Measurements from ENCODE around the gene RAP1GAP2.
"Not testable (repeated sequence)": the region's sequence is repeated elsewhere in the genome, so short reads cannot be mapped to it uniquely, and the experiment has no call there.

The RAP1GAP2 gene

GRCh38 chr17:3063507-3063906, 267.3 kb downstream of the RAP1GAP2 start, which contains the start of gene OR1D5:
OR1D5 (minus strand) TSS chr17:3063607; CDS start chr17:3063607, 0 bp downstream.
- DNase-seq = not testable (repeated sequence)

DNA sequence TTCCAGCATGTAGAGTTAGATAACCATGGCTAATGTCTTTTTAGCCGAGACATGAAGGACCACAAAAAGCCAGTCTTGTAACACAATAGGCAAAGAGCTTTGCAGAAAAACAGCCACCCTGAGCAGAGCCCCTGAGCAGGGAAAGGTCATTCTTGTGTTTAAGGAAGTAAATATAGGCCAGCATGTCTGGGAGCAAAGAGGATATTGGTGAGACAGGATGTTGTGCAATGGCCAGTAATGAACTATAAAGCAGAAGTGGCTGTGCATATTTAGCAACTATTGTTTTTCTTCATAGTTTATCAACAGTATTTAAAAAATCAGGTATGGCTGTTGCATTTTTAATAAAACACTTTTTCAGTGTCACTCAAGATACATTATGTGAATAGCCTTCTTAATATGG, 269.0 kb downstream of the RAP1GAP2 start:
- not testable (repeated sequence) for DNase-seq

DNA sequence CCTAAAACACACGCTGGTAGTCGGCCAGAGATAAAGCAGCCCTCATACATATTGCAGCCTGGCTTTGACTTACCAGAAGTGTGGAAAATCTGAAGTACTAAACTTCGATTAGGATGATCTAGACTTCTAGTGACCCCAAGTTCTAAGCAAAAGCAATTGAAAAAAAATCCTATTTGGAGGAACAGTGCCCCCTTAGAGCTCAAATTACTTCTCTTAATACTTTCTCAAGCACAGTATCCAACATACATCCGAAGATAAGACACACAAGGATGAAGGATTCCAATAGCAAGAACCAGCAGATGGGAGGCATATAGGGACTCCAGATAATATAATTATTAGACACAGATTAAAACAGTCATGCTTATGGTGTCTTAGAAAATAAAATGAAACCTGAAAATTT, 277.6 kb downstream of the RAP1GAP2 start:
- not testable (repeated sequence) for DNase-seq

Data from NCI-H226 (cell line).